Body of pancreas (tissue), 4 donors: ENCODE results near the gene CFAP46. TPM values are rescaled to one million over a fixed set of nuclear protein-coding genes. Genes with fewer than 3 reads are reported as not detected.

ENCODE experiments used
- ATAC-seq: fragments of 150-250 bp; one replicate; pipeline ENCODE4 v1.9.1; 2016
- DNase-seq, 4 donors: peaks; one replicate each; pipeline ENCODE4 v3.0.0-alpha.2; 2019
- H3K27ac ChIP-seq, 4 donors: fragments of 200-600 bp; sonication (generic); 1 replicate in 3 of 4; 2 replicates in 1 of 4; pipeline versions ENCODE4 v1.5.1 to v1.6.1; 2016 to 2019; ENCODE audit warnings: mild to moderate bottlenecking in 1 of 4, mixed read lengths in 1 of 4, moderate library complexity in 1 of 4
- H3K27me3 ChIP-seq, 2 donors: fragments of 200-600 bp; sonication (generic); one replicate each; pipeline ENCODE4 v1.6.0; 2016; ENCODE audit warnings: mild to moderate bottlenecking in 1 of 2
- H3K36me3 ChIP-seq, 2 donors: fragments of 200-600 bp; sonication (generic); replicated peaks in 1 of 2; 2 replicates each; pipeline ENCODE4 v1.5.1; 2016; ENCODE audit warnings: low read depth in 2 of 2; ENCODE audit not compliant: insufficient read depth in 1 of 2
- H3K4me1 ChIP-seq: fragments of 200-600 bp; sonication (generic); one replicate; pipeline ENCODE4 v1.6.0; 2016
- H3K4me3 ChIP-seq, 2 donors: fragments of 200-600 bp; sonication (generic); 1 replicate in 1 of 2; 2 replicates in 1 of 2; pipeline ENCODE4 v1.5.1; 2016 to 2019
- H3K9me3 ChIP-seq, 3 donors: fragments of 200-600 bp; sonication (generic); 1 replicate in 2 of 3; 2 replicates in 1 of 3; pipeline ENCODE4 v1.5.1; 2016
- CTCF ChIP-seq, 7 experiments: fragments of 450-650 bp in 4 of 7; fragments of 200-600 bp in 3 of 7; sonication (generic) in 3 of 7; IDR thresholded peaks; one replicate each; pipeline ENCODE4 v1.5.1; 2016 to 2019; ENCODE audit warnings: antibody characterized with exemption in 7 of 7
- POLR2A ChIP-seq, 3 donors: fragments of 450-650 bp; IDR thresholded peaks; one replicate each; pipeline ENCODE4 v1.6.1; 2016; ENCODE audit warnings: antibody characterized with exemption in 3 of 3, mild to moderate bottlenecking in 2 of 3
- WGBS, 2 donors: methylation state at CpG; one replicate each; pipeline ENCODE4 v1.1.5; 2017; 5-methylcytosine and 5-hydroxymethylcytosine counted together
- intact Hi-C: fragments of 100-400 bp; cut with DNase I; formaldehyde crosslinking; loops from one replicate; pipeline ENCODE4 v1.15.1; 2023
- total RNA-seq, 2 donors: library from RNA; depleted of rRNA; stranded (reverse); fragments of >200 nt; gene quantifications; one replicate each; pipeline ENCODE4 v1.1.0, GENCODE V29; 2016

Gene CFAP46
- total RNA-seq, 2 donors from 2014 or later: 0.33 to 0.52 TPM

DNA sequence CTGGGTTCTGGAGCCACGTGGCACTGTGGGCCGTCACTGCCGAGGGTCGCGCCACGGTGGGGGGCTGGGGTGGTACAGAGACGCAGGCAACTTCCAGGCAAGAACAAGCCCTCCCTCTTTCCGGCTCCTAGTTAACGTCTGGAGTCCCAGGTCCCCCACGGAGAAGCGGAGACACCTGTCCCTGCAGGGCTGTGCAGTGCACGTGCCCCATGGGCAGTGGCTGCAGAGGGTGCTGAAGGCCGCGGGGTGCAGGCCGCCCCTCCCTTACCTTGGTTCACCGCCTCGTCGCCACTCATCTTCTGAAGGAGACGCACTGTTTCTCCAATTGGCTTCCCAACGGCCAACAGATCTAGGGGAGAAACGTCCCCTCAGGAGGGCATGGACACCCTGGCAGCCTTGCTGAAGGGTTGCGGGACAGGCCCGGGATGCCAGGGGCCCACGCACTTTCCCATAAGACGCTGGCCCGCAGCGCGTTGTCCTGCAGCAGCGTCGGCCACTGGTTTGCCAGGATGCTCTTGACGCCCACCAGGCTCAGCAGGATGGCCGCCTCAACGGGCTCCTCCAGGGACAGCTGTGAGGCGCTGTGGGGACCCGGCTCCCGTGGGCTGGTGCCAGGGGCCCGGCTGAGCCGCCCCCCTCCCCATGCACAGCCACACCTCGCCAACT lies 132.1 kb downstream of the CFAP46 start:
- Histone ChIP-seq H3K27me3 (no peaks in the 10 kb centered on the region), H3K4me3 (no peak overlapping the region), H3K36me3 (no peaks in the 10 kb centered on the region), H3K4me1 (no peaks in the 10 kb centered on the region), H3K27ac (no peak overlapping the region), H3K9me3 (no peaks in the 10 kb centered on the region)
- intact Hi-C loops: no loop called here
- WGBS, 2 donors: 61 to 75% methylated on average over 24 to 32 of the region's 39 CpGs
- no peak for DNase-seq
- no peak for TF ChIP-seq POLR2A (IDR thresholded peaks at IDR 0.05)
- no peak for TF ChIP-seq CTCF (IDR thresholded peaks at IDR 0.05)
- no peak for ATAC-seq

DNA sequence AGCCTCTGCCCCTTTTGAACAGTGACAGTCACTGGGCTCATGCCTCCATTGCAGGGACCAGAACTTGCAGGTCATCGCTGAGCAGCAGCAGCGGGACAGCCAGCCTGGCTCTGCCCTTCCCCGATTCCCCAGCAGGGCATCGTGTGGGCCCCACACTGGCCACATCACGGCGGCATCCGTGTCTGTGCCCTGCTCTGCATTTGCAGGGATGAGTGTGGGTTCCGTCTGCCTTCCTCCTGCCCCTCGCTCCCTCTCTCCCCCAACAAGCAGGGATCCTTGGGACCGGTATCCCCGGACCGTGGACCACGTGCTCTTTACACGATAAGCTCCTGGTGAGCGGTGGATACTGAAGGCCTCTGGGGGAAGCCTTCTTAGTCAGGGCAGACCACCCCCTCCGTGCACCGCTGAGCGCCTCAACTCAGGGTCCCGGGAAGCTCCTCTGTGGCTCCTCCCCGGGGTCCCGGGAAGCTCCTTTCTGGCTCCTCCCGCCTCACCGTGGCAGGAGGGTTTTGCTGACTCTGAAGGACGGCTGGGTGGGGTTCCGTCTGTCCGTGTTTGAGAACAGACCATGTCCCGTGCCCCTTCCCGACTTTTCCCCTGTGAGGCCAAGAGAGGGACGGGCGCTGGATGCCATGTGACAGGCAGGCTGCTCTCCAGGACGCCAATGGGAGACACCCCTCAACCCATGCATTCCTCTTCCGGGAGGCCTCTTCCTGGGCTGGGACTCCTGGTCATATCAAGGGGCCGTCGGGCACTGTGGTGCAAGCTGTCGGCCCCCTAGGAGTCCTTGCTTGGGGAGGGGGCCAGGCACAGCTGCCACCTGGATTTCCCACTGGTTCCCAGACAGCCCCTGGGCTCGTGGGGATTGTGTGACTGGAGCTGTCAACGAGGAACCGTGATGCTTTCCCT lies 132.9 kb downstream of the CFAP46 start:
- Histone ChIP-seq H3K9me3 (no peaks in the 10 kb centered on the region), H3K27me3 (no peaks in the 10 kb centered on the region), H3K36me3 (no peaks in the 10 kb centered on the region), H3K27ac (no peak overlapping the region), H3K4me3 (no peak overlapping the region), H3K4me1 (no peaks in the 10 kb centered on the region)
- DNase-seq (no peak), ATAC-seq (no peak)
- TF ChIP-seq POLR2A (IDR thresholded peaks at IDR 0.05): no peak
- TF ChIP-seq CTCF (IDR thresholded peaks at IDR 0.05): no peak
- 66 to 70% methylated on average over 16 to 37 of the region's 38 CpGs for WGBS, 2 donors
- intact Hi-C loops: no loop called here

DNA sequence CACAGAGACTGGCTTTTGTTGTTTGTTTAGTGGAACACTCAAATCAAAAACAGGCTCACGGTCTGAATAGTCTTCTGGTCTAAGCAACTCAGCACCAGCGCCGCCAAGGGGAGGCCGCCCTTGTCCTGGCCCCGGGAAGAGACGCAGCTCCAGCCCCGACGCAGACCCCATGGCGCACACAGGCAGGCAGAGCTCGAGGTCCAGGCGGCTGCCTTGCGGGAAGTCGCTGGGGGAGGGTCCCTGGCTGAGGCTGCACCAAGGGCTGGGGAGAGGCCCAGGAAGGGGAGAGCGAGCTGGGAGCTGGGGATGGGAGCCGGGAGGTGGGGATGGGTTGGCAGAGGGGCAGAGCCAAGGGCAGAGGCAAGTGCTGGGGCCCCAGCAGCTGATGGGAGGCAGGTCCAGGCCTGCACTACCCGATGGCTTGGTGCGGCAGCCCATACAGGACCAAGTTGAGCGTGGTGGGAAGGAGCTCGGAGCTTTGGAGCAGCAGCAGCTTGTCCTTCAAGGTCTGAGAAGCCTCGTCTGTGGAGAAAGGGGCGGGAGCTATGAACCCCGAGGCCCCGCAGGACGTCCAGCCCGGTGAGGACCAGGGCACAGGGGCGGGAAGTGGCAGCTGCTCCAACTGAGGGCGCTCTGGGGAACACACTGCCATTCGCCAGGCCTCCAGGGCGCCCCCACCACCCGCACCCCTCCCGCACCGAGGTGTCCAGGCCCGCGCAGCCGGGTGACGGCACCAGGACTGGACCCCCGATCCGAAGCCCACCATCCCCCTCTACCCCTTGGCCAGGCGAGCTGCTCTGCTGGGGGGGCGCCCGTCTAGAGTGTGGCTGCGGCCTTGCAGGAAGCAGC lies 133.8 kb downstream of the CFAP46 start:
- ATAC-seq: no peak
- no peak overlapping the region for H3K4me3 ChIP-seq
- 43 to 51% methylated on average over 26 to 42 of the region's 42 CpGs for WGBS, 2 donors
- no peak for TF ChIP-seq POLR2A (IDR thresholded peaks at IDR 0.05)
- TF ChIP-seq CTCF (IDR thresholded peaks at IDR 0.05): no peak
- H3K27me3 ChIP-seq: no peaks in the 10 kb centered on the region
- no peaks in the 10 kb centered on the region for H3K9me3 ChIP-seq
- H3K27ac ChIP-seq: no peak overlapping the region
- no peaks in the 10 kb centered on the region for H3K4me1 ChIP-seq
- H3K36me3 ChIP-seq: no peaks in the 10 kb centered on the region
- intact Hi-C loops: no loop called here
- no peak for DNase-seq

DNA sequence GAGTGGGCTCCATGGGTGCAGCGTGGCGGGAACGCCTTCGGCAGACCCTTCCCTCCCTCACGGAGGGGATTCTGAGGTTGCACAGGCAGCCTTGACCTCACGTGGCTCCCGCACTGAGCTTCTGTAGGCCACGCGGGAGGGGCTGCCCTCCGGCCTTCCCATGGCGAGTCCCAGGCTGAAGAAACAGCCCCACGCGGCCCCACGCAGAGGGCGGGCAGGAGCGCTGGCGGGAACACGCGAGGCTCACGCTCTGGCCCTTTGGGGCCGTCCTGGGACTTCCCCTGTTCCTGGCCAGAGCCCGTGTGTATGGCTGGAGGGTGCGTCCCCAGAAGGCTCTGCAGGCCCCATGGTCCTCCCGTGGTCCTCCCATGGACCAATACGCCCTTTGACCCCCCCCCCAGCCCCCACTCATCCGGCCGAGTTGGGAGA lies 134.7 kb downstream of the CFAP46 start:
- Histone ChIP-seq H3K4me3 (no peak overlapping the region), H3K27ac (no peak overlapping the region), H3K9me3 (no peaks in the 10 kb centered on the region), H3K27me3 (no peaks in the 10 kb centered on the region), H3K4me1 (no peaks in the 10 kb centered on the region), H3K36me3 (no peaks in the 10 kb centered on the region)
- intact Hi-C loops: no loop called here
- 81% methylated on average over 23 of the region's 27 CpGs; no CpG with 5 or more reads in 1 of the 2 donors for WGBS, 2 donors
- TF ChIP-seq CTCF (IDR thresholded peaks at IDR 0.05): no peak
- TF ChIP-seq POLR2A (IDR thresholded peaks at IDR 0.05): no peak
- no peak for ATAC-seq
- DNase-seq: no peak
